GM10266 (cell line): Measurements from ENCODE around the gene ROR1.

Source experiments
- DNase-seq: peaks from one replicate; pipeline ENCODE4 v3.0.0; 2012; ENCODE audit errors: extremely low spot score
- CTCF ChIP-seq: IDR thresholded peaks from 2 replicates; pipeline ENCODE4 v1.5.1; 2012; ENCODE audit warnings: mild to moderate bottlenecking, low read depth; ENCODE audit not compliant: control insufficient read depth, insufficient read depth; ENCODE audit errors: missing control alignments

The ROR1 gene

GRCh38 chr1:64114012-64114525, 340.3 kb downstream of the ROR1 start:
- no peak for TF ChIP-seq CTCF
- DNase-seq: no peak

DNA sequence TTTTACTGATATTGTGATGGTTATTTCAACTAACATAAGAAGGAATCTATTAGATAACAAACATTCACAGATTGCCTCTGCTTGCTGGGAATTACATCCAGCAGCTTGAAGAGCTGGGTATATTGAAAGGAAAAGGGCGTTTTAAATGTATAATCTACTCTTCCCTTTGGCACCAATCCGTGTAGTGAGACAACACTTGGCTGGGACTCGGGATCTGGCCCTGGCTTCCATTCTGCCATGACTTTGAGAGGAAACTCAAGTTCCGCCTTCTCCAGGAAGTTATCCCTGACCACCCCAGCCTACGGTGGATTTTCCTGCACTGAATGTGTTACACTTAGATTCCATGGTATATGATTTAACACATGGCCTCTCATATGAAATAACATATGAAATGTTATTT, 342.7 kb downstream of the ROR1 start:
- TF ChIP-seq CTCF: no peak
- no peak for DNase-seq

GRCh38 chr1:64117492-64117891, 343.7 kb downstream of the ROR1 start:
- no peak for TF ChIP-seq CTCF
- DNase-seq: no peak

- DNase-seq: no peak
- no peak for TF ChIP-seq CTCF
Observed at GRCh38 chr1:64121766-64122385, 348.1 kb downstream of the ROR1 start.

- TF ChIP-seq CTCF: no peak
Observed at GRCh38 chr1:64122588-64122987, 348.8 kb downstream of the ROR1 start.

GRCh38 chr1:64124704-64125440, 351.1 kb downstream of the ROR1 start:
- TF ChIP-seq CTCF: no peak
- DNase-seq: no peak

More at GRCh38 chr1:64122588-64122987, 348.8 kb downstream of the ROR1 start:
- DNase-seq: no peak

- no peak for TF ChIP-seq CTCF
- DNase-seq: no peak
Observed at GRCh38 chr1:64126581-64126980, 352.8 kb downstream of the ROR1 start.
